HG03175 (cell line): Measurements from ENCODE around the gene CFAP65.

ENCODE experiments used
- ATAC-seq: cut with Tn5 transposase; IDR thresholded peaks from one replicate; pipeline ENCODE4 v1.9.1; 2021; ENCODE audit warnings: mild to moderate bottlenecking, moderate library complexity; ENCODE audit not compliant: unreplicated experiment

CFAP65 gene

GRCh38 chr2:219017201-219017931, 23.9 kb downstream of the CFAP65 start:
- no peak for ATAC-seq

- no peak for ATAC-seq
Measured at GRCh38 chr2:219016721-219017120, 24.6 kb downstream of the CFAP65 start.

- no peak for ATAC-seq
Measured at GRCh38 chr2:219010873-219011272, 30.4 kb downstream of the CFAP65 start.

- ATAC-seq = peak; percentile 53
Measured at GRCh38 chr2:219010162-219010756, 31.1 kb downstream of the CFAP65 start.

- no peak for ATAC-seq
Measured at GRCh38 chr2:219009294-219009693, 32.0 kb downstream of the CFAP65 start.

- no peak for ATAC-seq
Measured at GRCh38 chr2:219003979-219004378, 37.3 kb downstream of the CFAP65 start.

GRCh38 chr2:219003267-219003634, 38.1 kb downstream of the CFAP65 start:
- no peak for ATAC-seq

GRCh38 chr2:219002395-219003266, 38.7 kb downstream of the CFAP65 start:
- no peak for ATAC-seq

GRCh38 chr2:219001577-219002394, 39.5 kb downstream of the CFAP65 start:
- ATAC-seq = no peak

- ATAC-seq = no peak
Measured at GRCh38 chr2:219001100-219001576, 40.2 kb downstream of the CFAP65 start.

- no peak for ATAC-seq
Measured at GRCh38 chr2:219000569-219000960, 40.8 kb downstream of the CFAP65 start.

GRCh38 chr2:218999881-219000568, 41.3 kb downstream of the CFAP65 start:
- ATAC-seq = no peak

GRCh38 chr2:218999021-218999880, 42.1 kb downstream of the CFAP65 start:
- no peak for ATAC-seq

GRCh38 chr2:218998414-218999002, 42.8 kb downstream of the CFAP65 start:
- ATAC-seq = no peak

- no peak for ATAC-seq
Measured at GRCh38 chr2:218997731-218998130, 43.6 kb downstream of the CFAP65 start.

- ATAC-seq = no peak
Measured at GRCh38 chr2:218996937-218997336, 44.4 kb downstream of the CFAP65 start.

- ATAC-seq = peak; percentile 67
Measured at GRCh38 chr2:218995972-218996711, 45.2 kb downstream of the CFAP65 start.

- ATAC-seq = no peak
Measured at GRCh38 chr2:218995561-218995960, 45.8 kb downstream of the CFAP65 start.
